Measurements from ENCODE around the gene MARCO. TPM values are rescaled to one million over a fixed set of nuclear protein-coding genes. Genes with fewer than 3 reads are reported as not detected.

Gene MARCO
- total and polyA plus RNA-seq, 2 donors (not counting 3 experiments of a cell fraction or from before 2014, with no cell fraction given), result not detected

DNA sequence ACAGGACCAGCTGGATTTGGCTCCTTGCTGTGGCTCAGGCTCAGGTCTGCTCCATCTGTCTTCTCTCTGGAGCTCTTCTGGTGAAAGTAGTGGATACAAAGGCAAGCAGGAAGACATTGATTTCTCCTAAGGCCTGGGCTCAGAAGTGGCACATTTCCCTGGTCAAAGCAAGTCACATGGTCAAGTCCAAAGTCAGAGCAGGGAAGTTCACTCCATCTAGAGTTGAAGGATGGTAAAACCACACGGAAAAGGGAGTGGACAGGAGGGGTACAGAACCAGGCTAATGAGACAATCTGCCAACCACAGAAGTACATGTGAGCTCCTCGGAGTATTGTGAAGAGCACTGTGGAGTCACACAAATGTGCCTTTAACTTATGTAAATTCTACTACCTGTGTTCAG is 66.1 kb downstream of the MARCO start:
- Histone ChIP-seq H2AFZ (ENCODE audit: low read depth, low read length) (no peak overlapping the region), H3K4me2 (ENCODE audit: insufficient read depth, low read length) (no peak overlapping the region), H3K4me1 (ENCODE audit: control insufficient read depth, extremely low read depth, insufficient read depth, low read length) (no peaks in the 10 kb centered on the region), H3K4me3 (replicated peaks in 1 of 3; ENCODE audit: insufficient read depth in 1 of 3, low read depth in 1 of 3, low read length in 3 of 3) (no peak overlapping the region), H3K9ac (replicated peaks; ENCODE audit: extremely low read depth, insufficient read depth, low read length) (no peak overlapping the region), H3K27ac (ENCODE audit: insufficient read depth, low read depth, low read length) (no peak overlapping the region), H3K9me1 (replicated peaks; ENCODE audit: control insufficient read depth, extremely low read depth, insufficient read depth, low read length) (no peaks in the 10 kb centered on the region), H3K9me3 (replicated peaks; ENCODE audit: control insufficient read depth, insufficient read depth, low read length) (no peaks in the 10 kb centered on the region), H4K20me1 (replicated peaks; ENCODE audit: control insufficient read depth, extremely low read depth, insufficient read depth, low read length) (no peaks in the 10 kb centered on the region), H3K79me2 (ENCODE audit: control insufficient read depth, insufficient read depth, low read length) (no peaks in the 10 kb centered on the region), H3K36me3 (ENCODE audit: control insufficient read depth in 2 of 2, extremely low read depth in 1 of 2, insufficient read depth in 2 of 2, low read length in 2 of 2) (no peaks in the 10 kb centered on the region), H3K27me3 (ENCODE audit: control insufficient read depth in 2 of 2, insufficient read depth in 2 of 2, low read length in 2 of 2) (no peaks in the 10 kb centered on the region)
- no peak for DNase-seq (ENCODE audit: low read depth, low spot score)
- intact Hi-C loops (cut with micrococcal nuclease) (no loop called here), dilution Hi-C loops (cut with MboI; ENCODE audit: extremely low pct_ligation_motif_present, low sequenced_read_pairs) (no loop called here)
- CTCF ChIA-PET, result no interaction called here
- TF ChIP-seq FOS (IDR thresholded peaks at IDR 0.05; ENCODE audit: borderline replicate concordance, insufficient read depth, low read length) (no peak), CTCF (IDR thresholded peaks at IDR 0.05; ENCODE audit: extremely low read depth in 1 of 2, insufficient read depth in 1 of 2, low read depth in 1 of 2, low read length in 2 of 2) (no peak), MYC (IDR thresholded peaks at IDR 0.05; ENCODE audit: low read depth, low read length) (no peak), POLR2AphosphoS5 (IDR thresholded peaks at IDR 0.05; ENCODE audit: insufficient read depth, low read depth, low read length) (no peak), JUN (IDR thresholded peaks at IDR 0.05; ENCODE audit: borderline replicate concordance, insufficient read depth, insufficient read length, low read depth) (no peak), GATA2 (IDR thresholded peaks at IDR 0.05; ENCODE audit: insufficient read depth, insufficient read length, low read depth, low read length) (no peak), POLR2A (IDR thresholded peaks at IDR 0.05; ENCODE audit: low read depth, low read length) (no peak), EZH2 (IDR thresholded peaks at IDR 0.05; ENCODE audit: borderline replicate concordance, low read depth, low read length, severe bottlenecking) (no peak)
- TF ChIP-seq, protein P1, sequence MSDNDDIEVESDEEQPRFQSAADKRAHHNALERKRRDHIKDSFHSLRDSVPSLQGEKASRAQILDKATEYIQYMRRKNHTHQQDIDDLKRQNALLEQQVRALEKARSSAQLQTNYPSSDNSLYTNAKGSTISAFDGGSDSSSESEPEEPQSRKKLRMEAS (IDR thresholded peaks at IDR 0.05; ENCODE audit: insufficient read depth, insufficient read length), result no peak
- no TSS peak for BruUV-seq (replicated peaks)
- POLR2A ChIA-PET, result no interaction called here
- no peak for FAIRE-seq
